HG02885 (cell line): ENCODE data around the gene KRT85.

Experiments used
- ATAC-seq: cut with Tn5 transposase; IDR thresholded peaks from one replicate; pipeline ENCODE4 v1.9.1; 2021; ENCODE audit warnings: mild to moderate bottlenecking; ENCODE audit not compliant: unreplicated experiment, poor library complexity

KRT85 gene

GRCh38 chr12:52369809-52370208 is 2.5 kb upstream of the KRT85 start:
- no peak for ATAC-seq

GRCh38 chr12:52369211-52369610 is 1.9 kb upstream of the KRT85 start:
- no peak for ATAC-seq

GRCh38 chr12:52368508-52368907 is 1.2 kb upstream of the KRT85 start:
- no peak for ATAC-seq

- no peak for ATAC-seq
Observed at GRCh38 chr12:52367876-52368275, 595 bp upstream of the KRT85 start.

- ATAC-seq, result no peak
Observed at GRCh38 chr12:52364901-52365489, 2.3 kb downstream of the KRT85 start.

GRCh38 chr12:52364061-52364460 is 3.2 kb downstream of the KRT85 start:
- ATAC-seq, result no peak

- ATAC-seq, result no peak
Observed at GRCh38 chr12:52363111-52363679, 4.1 kb downstream of the KRT85 start.

GRCh38 chr12:52362118-52362726 is 5.1 kb downstream of the KRT85 start:
- ATAC-seq, result no peak

- no peak for ATAC-seq
Observed at GRCh38 chr12:52361553-52361952, 5.7 kb downstream of the KRT85 start.

GRCh38 chr12:52360663-52361271 is 6.5 kb downstream of the KRT85 start:
- no peak for ATAC-seq

- ATAC-seq, result no peak
Observed at GRCh38 chr12:52360106-52360662, 7.1 kb downstream of the KRT85 start.

GRCh38 chr12:52359621-52360061 is 7.6 kb downstream of the KRT85 start:
- ATAC-seq, result no peak

GRCh38 chr12:52358575-52359350 is 8.5 kb downstream of the KRT85 start:
- peak; percentile 98 for ATAC-seq

- ATAC-seq, result no peak
Observed at GRCh38 chr12:52356762-52357580, 10.3 kb downstream of the KRT85 start.

- no peak for ATAC-seq
Observed at GRCh38 chr12:52356031-52356761, 11.1 kb downstream of the KRT85 start.

GRCh38 chr12:52355176-52355575 is 12.1 kb downstream of the KRT85 start:
- ATAC-seq, result no peak

- ATAC-seq, result no peak
Observed at GRCh38 chr12:52354200-52354599, 13.1 kb downstream of the KRT85 start.

GRCh38 chr12:52353766-52354165 is 13.5 kb downstream of the KRT85 start:
- ATAC-seq, result no peak

- ATAC-seq, result no peak
Observed at GRCh38 chr12:52352951-52353350, 14.3 kb downstream of the KRT85 start.
